NCI-H446 (cell line): ENCODE data around the gene GNG8.

Source experiments
- DNase-seq, 2 experiments: peaks; one replicate each; lab custom pipeline; 2025; lab: John Stamatoyannopoulos, UW

The GNG8 gene

DNA sequence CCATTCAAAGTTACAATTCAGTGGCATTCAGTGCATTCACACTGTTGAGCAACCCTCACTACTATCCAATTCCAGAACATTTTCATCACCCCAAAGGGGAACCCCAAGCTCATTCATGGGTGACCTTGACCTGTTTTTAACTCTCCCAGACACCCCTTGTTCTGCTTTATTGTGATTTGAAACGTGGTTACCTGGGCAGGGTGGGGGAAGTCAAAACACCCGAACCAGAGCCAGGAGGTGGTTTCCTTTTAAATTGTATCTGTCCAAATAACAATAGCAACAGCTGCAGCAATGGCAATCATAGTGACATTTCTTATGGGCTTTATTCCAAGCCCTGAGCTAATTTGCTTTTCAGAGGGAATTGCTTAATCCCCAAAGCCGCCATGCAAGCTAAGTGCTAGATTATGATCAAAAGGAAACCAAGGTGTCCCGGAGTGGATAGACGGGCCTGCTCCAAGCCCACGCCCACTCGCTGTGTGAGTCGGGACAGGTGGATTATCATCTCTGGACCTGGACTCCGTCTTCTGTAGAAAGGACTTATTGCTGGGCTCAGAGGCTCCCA is 17.3 kb downstream of the GNG8 start:
- DNase-seq, result peak in 1 of 2 experiments; percentile 21

DNA sequence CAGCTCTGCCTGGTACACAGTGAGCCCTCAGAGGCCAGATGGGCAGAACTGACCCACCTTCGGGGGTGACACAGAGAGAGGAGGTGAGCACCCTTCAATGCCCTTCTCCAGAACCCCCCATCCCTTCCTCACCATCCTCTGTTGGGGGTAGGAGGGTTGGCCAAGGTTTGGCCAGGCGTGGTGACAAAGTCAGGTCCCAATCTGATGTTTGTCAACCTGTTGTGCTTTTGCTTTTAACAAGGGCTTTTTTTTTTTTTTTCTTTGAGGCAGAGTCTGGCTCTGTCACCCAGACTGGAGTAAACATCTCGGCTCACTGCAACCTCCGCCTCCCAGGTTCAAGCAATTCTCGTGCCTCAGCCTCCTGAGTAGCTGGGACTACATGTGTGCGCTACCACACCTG is 18.4 kb downstream of the GNG8 start:
- no peak for DNase-seq

DNA sequence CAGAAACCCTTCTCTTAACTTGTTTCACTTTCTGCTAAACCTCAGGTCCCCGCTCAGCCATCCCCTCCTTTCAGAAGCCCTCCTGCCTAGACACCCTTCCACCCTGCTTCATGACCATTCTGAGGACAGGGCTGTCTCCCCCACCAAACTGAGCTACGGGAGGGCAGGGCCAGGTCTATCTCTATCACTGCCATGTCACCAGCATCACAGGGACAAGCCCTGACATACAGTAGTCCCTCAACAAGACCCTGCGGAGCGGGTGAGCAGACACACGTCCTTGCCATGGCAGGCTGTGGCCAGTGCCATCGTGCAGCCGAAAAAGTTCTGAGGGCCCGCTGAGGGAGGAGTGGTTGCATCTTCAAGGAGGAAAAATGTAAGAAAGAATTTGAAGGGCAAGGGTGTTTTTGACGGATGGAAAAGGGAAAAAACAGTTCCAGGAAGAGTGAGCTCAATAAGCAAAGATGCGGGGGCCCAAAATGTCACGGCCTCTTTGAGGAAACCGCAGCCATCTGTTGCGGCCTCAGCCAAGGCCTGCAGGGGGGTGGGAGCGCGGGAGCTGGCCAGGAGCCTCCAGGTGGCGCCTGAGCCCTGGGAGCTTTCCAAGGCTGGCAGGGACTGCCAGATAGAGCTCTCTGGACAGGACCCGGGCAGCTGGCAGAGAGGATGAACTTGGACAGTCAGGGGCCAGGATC is 19.2 kb downstream of the GNG8 start:
- peak; percentile 39 to 84 for DNase-seq

DNA sequence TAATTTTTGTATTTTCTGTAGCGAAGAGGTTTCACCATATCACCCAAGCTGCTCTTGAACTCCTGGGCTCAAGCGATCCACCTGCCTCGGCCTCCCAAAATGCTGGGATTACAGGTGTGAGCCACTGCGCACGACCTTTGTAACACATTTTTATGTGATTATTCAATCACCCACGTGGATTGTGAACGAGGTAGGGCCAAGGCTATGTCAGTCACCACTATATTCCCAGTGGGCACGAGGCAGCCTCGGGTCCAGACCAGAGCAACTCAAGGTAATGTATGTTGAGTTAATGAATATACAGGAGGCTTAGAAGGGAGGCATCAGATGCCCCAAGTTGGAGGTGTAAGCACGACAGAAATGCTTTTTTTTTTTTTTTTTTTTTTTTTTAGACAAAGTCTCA is 20.0 kb downstream of the GNG8 start:
- DNase-seq, result no peak

DNA sequence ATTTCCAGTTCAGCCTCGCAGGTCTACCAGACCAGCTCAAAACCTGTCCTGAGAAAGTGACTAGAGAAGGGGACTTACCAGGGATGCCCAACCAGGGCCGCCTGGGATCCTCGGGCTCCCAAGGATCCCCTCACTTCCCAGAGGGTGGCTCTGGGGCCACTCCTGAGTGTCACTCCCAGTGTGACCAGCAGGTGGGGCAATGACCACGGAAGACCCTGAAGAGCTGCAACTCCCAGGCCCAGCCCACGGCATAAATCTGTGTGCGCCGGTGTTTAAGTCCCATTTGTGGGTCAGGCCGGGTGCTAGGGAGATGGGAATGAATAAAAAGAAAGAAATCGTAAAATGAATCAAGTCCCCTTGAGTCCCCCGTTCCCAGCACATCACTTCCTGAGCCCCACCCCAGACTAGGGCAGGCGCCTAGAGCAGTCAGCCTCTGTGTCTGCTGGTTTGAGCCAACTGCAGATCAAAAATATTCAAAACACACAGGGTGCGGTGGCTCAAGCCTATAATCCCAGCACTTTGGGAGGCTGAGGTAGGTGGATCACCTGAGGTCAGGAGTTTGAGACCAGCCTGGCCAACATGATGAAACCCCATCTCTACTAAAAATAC is 21.8 kb downstream of the GNG8 start:
- DNase-seq, result peak; percentile 70 to 86

DNA sequence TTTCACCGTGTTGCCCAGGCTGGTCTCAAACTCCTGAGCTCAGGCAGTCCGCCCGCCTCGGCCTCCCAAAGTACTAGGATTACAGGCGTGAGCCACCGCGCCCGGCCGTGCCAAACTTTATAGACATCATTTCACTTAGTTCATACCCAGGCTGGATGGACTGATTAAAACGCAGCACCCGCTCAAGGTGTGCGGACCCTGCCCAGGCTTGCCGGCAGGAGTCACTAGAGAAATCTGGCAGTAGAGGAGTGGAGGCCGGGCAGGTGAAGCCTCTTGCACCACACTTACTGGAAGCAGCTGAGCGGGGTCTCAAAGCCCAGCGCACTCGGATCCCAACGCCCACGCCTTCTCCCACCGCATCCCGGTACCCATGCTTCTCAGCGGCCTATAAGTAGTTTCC is 22.5 kb downstream of the GNG8 start:
- no peak for DNase-seq

DNA sequence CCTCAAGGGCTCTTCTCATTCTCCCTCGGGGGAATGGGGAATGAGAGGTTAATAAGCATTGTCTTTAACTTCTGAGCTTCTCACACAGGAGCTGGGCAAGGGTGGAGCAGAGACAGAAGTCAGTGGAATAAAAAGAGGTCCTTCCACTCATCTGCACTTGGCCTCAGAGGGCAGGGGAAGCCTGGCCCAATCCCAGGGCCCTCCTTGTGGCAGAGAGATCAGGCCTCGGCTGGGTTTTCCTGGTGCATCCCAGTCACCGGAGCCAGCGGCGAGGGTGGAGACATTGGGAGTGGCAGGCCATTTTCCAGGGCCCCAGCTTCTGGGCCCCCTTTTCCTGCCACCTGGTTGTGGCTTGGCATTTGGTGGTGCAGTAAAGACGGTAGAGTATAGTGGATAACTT is 24.2 kb downstream of the GNG8 start:
- no peak for DNase-seq

DNA sequence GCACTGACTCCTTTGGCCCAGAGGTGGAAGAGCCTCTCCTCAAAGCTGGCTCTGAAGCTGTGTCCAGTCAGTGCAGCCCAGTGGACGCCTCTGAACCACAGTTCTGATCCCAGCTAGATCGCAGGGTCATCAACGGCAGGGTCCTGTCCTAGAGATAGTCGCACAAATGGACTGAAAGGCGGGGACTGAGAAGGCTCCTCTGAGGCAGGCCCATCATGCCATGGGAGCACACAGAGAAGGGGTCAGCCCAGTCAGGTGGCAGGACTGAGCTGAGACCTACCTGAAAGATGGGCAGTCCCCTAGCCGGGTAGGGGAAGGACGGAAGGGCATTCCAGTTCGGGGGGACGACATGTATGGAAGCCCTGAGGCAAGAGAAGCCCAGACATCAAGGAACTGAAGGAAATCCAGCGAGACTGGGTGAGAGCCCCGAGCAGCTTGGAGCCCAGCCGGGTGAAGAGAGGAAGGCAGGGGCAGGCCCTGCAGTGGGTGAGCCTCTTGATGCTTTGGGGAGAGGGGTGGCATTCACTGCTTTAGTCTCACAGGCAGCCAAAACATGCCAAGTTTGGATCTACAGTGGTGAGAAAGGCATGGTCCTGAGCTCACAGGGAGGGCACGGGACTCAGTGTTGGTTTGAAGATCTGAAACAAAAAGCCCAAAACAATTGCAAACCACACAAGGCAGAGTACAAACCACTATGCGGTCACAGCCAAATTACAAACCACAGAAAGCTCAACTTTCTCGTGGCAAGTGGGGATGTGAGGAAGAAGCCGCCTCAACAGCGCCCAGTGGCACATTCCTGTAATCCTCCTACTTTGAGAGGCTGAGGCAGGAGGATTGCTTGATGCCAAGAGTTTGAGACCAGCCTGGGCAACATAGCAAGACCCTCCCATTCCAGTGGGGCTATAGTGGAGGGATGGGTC is 24.9 kb downstream of the GNG8 start:
- DNase-seq, result no peak

DNA sequence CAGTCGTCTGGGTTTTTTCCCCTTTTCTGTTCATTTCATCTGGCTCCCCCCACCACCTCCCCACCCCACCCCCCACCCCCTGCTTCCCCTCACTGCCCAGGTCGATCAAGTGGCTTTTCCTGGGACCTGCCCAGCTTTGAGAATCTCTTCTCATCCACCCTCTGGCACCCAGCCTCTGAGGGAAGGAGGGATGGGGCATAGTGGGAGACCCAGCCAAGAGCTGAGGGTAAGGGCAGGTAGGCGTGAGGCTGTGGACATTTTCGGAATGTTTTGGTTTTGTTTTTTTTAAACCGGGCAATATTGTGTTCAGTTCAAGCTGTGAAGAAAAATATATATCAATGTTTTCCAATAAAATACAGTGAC is 25.6 kb downstream of the GNG8 start:
- no peak for DNase-seq

DNA sequence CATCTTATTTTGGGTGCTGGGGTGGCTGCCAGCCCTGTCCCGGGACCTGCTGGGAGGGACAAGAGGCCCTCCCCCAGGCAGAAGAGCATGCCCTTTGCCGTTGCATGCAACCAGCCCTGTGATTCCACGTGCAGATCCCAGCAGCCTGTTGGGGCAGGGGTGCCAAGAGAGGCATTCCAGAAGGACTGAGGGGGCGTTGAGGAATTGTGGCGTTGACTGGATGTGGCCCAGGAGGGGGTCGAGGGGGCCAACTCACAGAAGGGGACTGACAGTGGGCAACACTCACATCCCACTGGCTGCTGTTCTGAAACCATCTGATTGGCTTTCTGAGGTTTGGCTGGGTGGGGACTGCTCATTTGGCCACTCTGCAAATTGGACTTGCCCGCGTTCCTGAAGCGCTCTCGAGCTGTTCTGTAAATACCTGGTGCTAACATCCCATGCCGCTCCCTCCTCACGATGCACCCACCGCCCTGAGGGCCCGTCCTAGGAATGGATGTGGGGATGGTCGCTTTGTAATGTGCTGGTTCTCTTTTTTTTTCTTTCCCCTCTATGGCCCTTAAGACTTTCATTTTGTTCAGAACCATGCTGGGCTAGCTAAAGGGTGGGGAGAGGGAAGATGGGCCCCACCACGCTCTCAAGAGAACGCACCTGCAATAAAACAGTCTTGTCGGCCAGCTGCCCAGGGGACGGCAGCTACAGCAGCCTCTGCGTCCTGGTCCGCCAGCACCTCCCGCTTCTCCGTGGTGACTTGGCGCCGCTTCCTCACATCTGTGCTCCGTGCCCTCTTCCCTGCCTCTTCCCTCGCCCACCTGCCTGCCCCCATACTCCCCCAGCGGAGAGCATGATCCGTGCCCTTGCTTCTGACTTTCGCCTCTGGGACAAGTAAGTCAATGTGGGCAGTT is 26.2 kb downstream of the GNG8 start:
- DNase-seq, result no peak

DNA sequence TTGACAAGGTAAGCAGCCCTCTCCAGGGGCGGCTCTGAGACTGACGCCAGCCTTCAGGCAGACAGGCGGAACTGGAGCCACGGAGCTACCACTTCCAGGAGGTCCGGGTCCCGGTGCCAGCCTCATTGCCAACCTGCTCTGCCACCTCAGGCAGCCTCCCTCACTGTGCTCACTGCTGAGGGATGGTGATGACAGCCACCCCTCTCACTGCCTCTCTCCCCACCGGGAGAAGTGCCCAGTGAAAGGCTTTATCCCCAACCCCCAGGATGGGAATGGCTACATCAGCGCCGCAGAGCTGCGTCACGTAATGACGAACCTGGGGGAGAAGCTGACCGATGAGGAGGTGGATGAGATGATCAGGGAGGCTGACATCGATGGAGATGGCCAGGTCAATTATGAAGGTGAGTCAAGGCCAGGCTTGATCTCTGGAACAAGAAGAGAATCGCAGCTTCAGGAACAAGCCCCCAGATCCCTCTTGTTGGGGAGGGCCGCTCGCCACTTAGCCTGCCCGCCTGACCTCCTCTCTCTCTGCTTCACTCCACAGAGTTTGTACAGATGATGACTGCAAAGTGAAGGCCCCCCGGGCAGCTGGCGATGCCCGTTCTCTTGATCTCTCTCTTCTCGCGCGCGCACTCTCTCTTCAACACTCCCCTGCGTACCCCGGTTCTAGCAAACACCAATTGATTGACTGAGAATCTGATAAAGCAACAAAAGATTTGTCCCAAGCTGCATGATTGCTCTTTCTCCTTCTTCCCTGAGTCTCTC is 27.2 kb downstream of the GNG8 start:
- no peak for DNase-seq

DNA sequence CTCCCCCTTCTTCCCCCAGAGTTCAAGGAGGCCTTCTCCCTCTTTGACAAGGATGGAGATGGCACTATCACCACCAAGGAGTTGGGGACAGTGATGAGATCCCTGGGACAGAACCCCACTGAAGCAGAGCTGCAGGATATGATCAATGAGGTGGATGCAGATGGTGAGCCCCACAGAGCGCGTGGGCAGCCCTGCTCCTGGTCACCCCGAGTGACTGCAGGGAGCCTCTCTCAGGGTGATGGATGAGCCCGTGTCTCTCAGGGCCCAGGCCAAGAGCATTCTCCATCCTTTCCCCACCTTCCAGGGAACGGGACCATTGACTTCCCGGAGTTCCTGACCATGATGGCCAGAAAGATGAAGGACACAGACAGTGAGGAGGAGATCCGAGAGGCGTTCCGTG is 27.8 kb downstream of the GNG8 start:
- DNase-seq, result no peak

DNA sequence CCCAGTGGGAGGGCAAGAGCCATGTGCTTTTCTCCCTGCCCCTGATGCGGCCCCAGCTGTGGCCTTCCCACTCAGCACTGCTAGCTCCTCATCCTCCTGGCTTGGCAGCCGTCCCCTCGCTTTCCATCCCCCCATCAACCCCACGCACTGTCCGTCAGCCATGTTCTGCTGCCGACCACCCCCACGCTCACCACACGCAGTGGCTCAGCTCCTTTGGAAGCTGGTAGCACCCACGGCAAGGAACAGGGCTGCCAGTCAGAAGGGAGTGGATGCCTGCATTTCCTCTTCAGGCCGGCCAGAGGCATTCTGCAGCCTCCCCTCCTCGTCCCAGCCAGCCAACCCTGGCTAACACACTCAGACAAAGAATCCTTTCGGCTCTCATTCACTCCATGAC is 28.6 kb downstream of the GNG8 start:
- DNase-seq, result no peak

DNA sequence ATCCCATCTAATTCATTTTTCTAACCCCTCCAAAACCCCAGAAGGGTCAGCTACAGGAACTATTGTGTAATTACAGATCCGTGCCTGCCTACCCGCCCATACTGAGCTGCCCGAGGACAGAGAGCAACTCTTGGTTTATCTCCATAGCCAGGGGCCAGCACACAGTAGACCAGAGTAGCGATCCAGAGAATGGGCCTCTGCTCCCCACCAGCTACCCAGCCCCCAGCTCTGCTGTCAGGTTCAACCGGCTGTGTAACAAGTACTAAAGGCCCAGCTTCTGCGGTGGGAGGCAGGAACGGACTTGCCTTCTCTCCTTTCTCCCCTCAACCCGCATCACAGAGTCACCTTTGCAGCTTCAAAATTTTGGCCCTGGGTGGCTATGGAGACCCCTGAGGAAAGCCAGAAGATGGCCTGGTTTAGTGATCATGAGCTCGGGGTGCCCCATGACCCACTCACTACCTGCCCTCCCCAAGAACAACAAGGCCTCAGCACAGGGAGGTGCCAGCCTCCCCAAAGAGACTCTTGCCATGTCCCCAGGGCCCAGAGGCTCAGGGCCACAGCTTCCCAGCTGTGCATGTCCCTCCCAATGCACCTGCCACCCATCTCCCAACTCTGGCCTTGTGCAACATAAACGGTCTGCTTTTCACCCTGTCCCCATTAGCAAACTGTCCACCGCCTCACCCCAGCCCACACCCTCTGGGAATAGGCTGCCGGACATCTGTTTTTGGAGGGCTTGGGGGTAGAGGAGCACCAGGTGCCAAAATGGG is 29.1 kb downstream of the GNG8 start:
- DNase-seq, result no peak

DNA sequence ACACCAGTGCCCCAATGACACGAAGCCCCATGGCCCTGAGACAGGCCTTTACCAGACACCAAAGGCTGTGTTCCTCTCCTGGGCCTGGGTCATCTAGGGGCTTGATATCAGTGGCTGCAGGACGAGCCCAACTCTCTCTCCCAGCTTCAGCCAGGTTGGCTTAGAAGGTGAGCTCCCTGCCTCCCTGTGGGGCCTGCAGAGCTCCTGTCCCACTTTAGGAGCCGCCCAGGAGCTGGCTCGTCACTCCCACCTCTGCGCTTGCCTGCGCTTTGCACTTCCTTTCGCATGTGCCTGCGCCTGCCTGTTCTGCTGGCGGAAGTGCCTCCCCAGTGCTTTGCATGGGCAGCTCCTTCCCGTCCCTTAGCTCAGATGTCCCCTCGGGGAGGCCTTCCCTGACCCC is 30.0 kb downstream of the GNG8 start:
- DNase-seq, result no peak

DNA sequence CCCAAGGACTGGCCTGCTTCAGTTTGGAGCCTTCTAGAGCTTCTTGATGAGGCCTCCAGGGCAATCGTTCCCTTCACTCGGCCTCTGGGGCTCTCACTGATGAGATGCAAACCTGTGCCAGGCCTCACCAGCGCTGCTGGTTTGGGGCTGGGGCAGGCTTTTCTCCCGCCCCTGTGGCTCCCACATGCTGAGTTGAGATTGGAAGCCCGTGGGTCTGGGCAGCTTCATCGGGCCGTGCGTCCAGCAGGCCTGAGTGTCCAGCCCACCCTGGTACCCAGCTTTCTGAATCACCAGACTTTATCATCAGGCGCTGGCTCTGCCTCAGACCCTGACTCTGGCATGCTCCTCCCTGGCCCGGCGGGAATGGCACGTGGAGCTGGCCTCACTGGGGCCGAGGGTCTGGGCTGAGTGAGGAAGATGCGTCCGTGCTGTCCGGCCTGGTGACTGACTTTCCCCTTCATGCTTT is 30.6 kb downstream of the GNG8 start:
- DNase-seq, result no peak

DNA sequence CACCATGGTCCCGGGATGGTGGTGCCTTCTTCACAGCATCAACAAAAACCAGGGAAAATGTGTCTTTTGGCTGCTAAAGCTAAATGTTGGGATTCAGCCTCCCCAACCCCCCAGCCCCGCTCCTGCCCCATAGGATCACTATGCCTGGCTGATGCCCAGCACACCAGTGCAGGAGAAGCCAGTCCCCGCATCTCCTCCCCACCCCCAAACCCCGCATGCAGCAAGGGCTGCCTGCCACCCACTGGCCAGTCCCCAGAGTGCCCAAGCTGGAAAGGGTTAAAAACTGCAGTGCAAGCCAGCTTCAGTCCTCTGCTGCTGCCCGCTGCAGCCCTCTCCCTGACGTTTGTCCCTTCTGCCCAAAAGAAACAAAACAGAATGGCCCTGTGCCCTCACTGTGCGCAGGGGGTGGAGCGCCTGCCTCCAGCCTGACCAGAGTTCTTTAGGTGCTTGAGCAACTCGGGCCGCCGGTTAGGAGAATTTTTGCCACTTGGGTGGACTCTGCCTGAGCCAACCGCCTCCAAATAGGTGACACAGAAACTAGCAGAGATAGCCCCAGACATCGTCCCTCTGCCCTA is 31.1 kb downstream of the GNG8 start:
- DNase-seq, result no peak

DNA sequence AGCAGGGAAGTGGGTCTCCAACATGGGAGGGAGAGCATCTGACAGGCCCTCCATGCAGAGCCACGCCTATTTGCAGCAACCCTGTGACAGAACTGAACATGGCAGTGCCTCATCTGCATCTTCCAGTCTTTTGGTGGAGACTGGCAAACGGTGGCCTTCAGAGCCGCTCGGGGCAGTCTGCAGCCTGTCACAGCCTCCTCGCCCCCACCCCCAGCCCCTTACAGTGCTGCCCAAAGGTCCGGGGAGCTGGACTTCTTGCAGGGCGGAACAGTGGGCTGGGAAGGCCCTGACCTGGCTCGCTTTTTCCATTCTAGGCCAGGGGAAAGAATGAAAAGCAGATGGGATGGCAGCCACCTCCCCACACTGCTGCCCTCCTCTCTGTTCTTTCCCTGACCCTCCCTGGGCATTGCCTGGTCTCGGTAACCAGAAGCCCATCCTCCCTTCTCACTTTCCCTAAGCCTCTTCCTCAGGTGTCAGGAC is 32.2 kb downstream of the GNG8 start:
- no peak for DNase-seq

DNA sequence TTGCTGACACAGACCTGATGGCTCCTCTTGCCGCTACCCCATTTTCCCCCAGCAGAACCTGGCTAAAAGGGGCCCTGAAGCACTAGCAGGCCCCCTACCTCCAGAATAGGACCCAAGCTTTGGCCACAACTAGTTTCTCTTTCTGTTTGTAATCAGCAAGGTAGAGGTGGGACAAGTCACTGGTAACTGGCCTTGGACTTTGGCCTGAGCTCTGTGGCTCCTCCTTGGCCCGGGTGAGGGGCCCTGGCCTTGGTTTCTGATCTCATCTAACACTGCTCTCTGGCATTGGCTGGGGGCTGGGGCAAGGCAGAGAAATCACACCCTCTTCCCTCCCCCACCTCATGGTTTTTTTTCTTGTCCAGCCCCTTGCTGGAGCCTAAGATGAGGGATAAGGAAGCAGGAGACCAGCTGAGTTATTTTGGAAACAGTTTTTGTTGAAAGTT is 32.8 kb downstream of the GNG8 start:
- no peak for DNase-seq
